Daoy (cell line): ENCODE measurements around the gene P4HA1. TPM values are rescaled to one million over a fixed set of nuclear protein-coding genes. Genes with fewer than 3 reads are reported as not detected.
"Not testable (repeated sequence)": the region's sequence is repeated elsewhere in the genome, so short reads cannot be mapped to it uniquely, and the experiment has no call there.

ENCODE experiments used
- DNase-seq: peaks from one replicate; pipeline ENCODE4 v3.0.0-alpha.2; 2015; ENCODE audit warnings: low read depth
- total RNA-seq: library from RNA; depleted of rRNA; stranded (reverse); fragments of >200 nt; shearing (Covaris generic); gene quantifications from 2 replicates; pipeline ENCODE4 v1.2.3, GENCODE V29; 2014; rRNA removed

Gene P4HA1
- 56.9 and 58.9 TPM in 2 replicates for total RNA-seq

DNA sequence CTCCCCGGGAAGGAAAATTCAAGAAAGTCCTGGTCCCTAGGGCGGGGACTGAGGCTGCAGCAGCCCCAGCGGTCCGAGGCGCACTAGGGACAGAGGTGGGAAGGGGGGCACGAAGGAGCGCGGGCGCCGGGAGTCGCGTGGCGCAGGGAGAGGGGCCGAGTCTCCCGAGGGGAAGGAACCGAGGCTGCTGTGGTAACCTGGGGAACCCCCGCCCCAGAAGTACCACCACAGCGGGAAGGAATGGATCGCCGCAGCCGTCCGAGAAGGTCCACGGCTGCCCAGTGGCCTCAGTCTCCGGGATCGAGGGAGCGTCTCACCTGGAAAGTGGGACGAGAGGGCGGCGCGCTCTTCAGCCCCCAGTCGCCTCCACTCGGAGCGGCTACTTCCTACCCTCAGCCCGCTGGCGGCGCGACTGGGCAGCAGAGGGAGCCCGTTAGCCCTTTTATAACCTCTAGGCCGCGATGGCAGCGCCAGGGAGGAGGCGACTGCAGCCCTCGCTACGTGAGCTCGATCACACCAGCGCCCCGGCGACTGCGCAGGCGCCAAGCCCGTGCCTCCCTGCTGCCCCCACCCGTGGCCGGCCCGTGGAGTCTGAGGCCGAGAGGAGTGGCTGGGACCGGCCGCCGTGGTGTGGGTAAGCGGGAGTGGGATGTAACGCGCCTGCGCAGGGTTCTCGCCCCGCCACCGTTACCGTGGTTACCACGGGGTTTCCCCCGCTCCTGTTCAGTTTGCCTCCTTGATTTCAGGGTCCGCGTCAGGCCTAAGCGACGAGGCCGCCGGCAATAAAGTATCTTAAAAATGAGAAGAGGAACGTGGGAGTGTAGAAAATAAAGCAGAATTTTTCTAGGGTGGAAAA is at the start of gene P4HA1:
TSS of gene P4HA1 (minus strand) at position 418 of the 856 bp plus-strand sequence. CDS start 21,983 bp downstream, outside the sequence.
- DNase-seq, result peak; percentile 97

GRCh38 chr10:73141603-73142002 is 44.9 kb upstream of the P4HA1 start:
- DNase-seq, result no peak

- DNase-seq, result no peak
These were observed 42.6 kb upstream of the P4HA1 start for GRCh38 chr10:73139251-73139650.

GRCh38 chr10:73136627-73137026 is 40.0 kb upstream of the P4HA1 start:
- no peak for DNase-seq

GRCh38 chr10:73134727-73135126 is 38.1 kb upstream of the P4HA1 start:
- DNase-seq, result no peak

- DNase-seq, result no peak
These were observed 35.4 kb upstream of the P4HA1 start for GRCh38 chr10:73131913-73132686.

DNA sequence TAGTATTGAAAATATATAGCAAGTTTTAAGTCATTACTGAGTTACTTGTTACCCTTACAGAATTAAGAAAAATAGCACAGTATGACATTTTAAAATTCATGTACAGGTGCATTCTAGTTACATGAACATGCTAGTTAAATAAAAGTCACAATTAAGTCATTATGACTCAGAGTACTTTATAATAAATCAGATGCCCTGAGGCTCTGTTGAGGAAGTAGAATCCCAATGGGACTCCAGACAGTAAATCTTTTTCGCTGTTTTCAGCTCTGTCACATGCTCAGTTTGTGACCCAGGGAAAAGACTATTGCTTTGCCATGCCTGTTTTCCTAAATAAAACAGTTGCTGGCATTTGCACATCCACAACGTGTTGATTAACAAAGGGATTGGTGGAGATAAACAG is 34.6 kb upstream of the P4HA1 start:
- DNase-seq, result no peak

GRCh38 chr10:73126343-73126742 is 29.7 kb upstream of the P4HA1 start:
- DNase-seq, result no peak

- no peak for DNase-seq
These were observed 23.3 kb upstream of the P4HA1 start for GRCh38 chr10:73119952-73120351.

- no peak for DNase-seq
These were observed 22.8 kb upstream of the P4HA1 start for GRCh38 chr10:73119457-73119856.

DNA sequence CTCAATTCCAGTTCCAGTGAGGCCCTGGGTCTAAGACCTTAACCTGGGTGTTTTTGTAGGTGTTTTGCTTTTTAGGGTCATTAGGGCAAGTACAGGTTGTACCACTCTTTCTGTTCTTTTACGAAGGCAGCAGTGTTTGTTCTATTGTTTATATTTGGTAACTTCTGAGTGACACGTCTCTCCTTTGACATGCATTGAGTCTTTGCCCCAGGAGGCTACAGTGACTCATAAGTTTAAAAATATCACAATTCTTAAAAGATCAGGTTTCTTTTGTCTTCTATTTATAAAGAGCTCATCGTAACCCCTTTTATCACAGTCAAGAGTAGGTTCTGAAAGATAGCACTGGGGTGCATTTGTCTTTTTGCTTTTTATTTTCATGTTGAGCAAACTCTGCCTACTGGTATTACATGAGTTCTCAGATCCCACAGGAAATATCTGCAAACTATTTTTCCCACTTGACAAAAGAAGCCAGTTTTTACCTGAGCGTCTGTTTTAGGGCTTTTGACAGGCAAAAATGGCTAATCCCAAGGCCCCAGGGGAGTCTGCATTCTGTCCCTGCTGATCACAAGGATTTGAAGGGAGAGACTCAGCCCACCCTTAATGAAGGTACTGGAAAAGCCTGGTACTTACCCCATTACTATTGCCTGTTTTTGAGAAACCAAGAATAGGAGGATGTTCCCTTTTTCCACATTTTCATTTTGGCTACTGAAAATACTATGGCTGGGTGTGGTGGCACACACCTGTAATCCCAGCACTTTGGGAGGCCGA is 21.5 kb upstream of the P4HA1 start:
- no peak for DNase-seq

GRCh38 chr10:73116017-73116416 is 19.4 kb upstream of the P4HA1 start:
- DNase-seq, result no peak

GRCh38 chr10:73113551-73113950 is 16.9 kb upstream of the P4HA1 start:
- DNase-seq, result no peak

DNA sequence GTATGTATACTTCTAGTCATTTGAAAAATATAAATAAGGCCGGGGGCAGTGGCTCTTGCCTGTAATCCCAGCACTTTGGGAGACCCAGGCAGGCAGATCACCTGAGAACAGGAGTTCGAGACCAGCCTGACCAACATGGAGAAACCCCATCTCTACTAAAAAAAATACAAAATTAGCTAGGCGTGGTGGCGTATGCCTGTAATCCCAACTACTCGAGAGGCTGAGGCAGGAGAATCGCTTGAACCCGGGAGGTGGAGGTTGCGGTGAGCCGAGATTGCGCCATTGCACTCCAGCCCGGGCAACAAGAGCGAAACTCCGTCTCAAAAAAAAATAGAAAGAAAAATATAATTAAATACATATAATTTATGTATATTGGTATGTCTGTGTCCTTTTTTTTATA is 15.4 kb upstream of the P4HA1 start:
- not testable (repeated sequence) for DNase-seq

DNA sequence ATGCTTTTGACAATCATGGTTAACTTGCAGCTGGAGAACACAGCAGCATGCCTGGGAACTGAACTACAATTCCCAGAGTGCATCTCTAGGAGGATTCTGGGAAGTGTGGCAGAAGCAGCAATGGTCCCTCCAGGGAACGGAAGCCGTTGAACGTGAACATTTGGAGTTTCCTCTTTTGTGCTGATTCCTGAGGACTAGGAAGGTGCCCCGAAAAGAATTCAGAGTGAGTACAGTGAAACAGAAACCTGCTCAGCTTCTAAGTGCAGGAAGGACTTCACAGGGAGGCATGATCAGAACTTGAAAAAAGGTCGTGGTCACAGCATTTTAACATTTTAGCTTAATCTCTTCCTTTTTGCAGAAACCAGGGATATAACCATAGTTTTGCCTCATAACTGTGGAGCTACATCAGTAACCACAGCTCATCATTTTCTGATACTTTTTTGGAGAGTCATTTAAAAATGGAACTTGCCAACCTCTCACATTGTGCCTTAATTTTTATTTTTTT is 13.7 kb upstream of the P4HA1 start, which contains the start of gene NUDT13:
TSS of gene NUDT13 (plus strand) at position 111 of the 505 bp plus-strand sequence. CDS start 3,911 bp downstream, outside the sequence.
- peak; percentile 62 for DNase-seq

- not testable (repeated sequence) for DNase-seq
These were observed 12.6 kb upstream of the P4HA1 start for GRCh38 chr10:73109248-73109652.

DNA sequence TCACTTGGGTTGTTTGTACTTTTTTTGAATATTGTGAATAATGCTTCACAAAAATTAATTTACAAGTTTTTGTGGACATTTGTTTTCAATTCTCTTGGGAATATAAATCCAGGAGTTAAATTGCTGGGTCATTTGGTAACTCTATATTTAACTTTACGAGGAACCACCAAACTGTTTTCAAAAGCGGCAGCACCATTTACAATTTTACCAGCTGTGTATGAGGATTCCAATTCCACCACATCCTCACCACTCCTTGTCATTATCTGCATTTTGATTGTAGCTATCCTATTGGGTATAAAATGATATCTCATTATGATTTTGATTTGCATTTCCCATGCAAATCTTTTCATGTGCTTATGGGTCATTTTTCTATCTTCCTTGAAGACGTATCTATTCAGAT is 9.6 kb upstream of the P4HA1 start:
- DNase-seq, result no peak

- DNase-seq, result no peak
These were observed 2.5 kb upstream of the P4HA1 start for GRCh38 chr10:73099141-73099540.

- DNase-seq, result no peak
These were observed 622 bp upstream of the P4HA1 start for GRCh38 chr10:73097305-73097670.

DNA sequence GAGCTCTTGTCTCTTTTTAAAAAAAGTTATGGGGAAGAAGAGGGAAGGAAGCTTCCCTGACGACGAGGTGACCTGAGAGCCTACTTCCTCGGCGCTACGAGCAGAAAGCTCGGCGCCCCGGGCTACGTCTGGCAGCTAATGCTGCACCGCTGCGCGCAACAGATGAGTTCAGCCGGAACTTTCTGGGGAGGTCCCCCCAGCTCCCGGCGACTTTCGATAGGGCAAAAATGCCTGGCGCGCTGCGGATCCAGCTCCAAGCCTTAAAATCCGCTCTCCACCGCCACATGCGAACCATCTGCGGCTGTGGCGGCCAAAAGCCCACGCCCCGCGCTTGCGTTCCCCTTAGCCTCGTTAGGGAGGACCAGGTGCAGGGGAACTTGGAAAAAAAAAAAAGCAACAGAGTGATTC is 621 bp downstream of the P4HA1 start:
- DNase-seq, result peak; percentile 73

GRCh38 chr10:73095481-73096021 is 1.1 kb downstream of the P4HA1 start:
- DNase-seq, result peak; percentile 53
